Measurements from ENCODE around the gene GPSM1.

The GPSM1 gene

GRCh38 chr9:136304456-136304855 lies 22.9 kb upstream of the GPSM1 start:
- no peak for DNase-seq

GRCh38 chr9:136304981-136305380 lies 22.4 kb upstream of the GPSM1 start:
- DNase-seq, result no peak

- no peak for DNase-seq
These were observed 21.5 kb upstream of the GPSM1 start for GRCh38 chr9:136305804-136306203.

GRCh38 chr9:136306211-136307208 lies 20.8 kb upstream of the GPSM1 start:
- no peak for DNase-seq

- no peak for DNase-seq
These were observed 20.1 kb upstream of the GPSM1 start for GRCh38 chr9:136307215-136307750.

- no peak for DNase-seq
These were observed 19.2 kb upstream of the GPSM1 start for GRCh38 chr9:136308006-136308701.

GRCh38 chr9:136308702-136309053 lies 18.7 kb upstream of the GPSM1 start:
- no peak for DNase-seq

GRCh38 chr9:136309101-136309801 lies 18.1 kb upstream of the GPSM1 start:
- DNase-seq, result no peak

GRCh38 chr9:136309806-136310220 lies 17.5 kb upstream of the GPSM1 start:
- DNase-seq, result no peak

- no peak for DNase-seq
These were observed 16.9 kb upstream of the GPSM1 start for GRCh38 chr9:136310273-136311030.

- no peak for DNase-seq
These were observed 16.0 kb upstream of the GPSM1 start for GRCh38 chr9:136311051-136312008.

- no peak for DNase-seq
These were observed 15.3 kb upstream of the GPSM1 start for GRCh38 chr9:136312009-136312375.

- DNase-seq, result peak in 3 of 5 donors; percentile 23 to 40 (median 27)
These were observed 14.9 kb upstream of the GPSM1 start for GRCh38 chr9:136312436-136312835.

GRCh38 chr9:136313111-136314055 lies 14.0 kb upstream of the GPSM1 start:
- no peak for DNase-seq

- no peak for DNase-seq
These were observed 13.3 kb upstream of the GPSM1 start for GRCh38 chr9:136314056-136314416.

- no peak for DNase-seq
These were observed 12.4 kb upstream of the GPSM1 start for GRCh38 chr9:136314944-136315343.

GRCh38 chr9:136316271-136316751 lies 11.0 kb upstream of the GPSM1 start:
- no peak for DNase-seq

GRCh38 chr9:136316896-136317676 lies 10.3 kb upstream of the GPSM1 start:
- DNase-seq, result no peak

- no peak for DNase-seq
These were observed 9.6 kb upstream of the GPSM1 start for GRCh38 chr9:136317695-136318094.
